ENCODE results near the gene LAMC1.

The LAMC1 gene

DNA sequence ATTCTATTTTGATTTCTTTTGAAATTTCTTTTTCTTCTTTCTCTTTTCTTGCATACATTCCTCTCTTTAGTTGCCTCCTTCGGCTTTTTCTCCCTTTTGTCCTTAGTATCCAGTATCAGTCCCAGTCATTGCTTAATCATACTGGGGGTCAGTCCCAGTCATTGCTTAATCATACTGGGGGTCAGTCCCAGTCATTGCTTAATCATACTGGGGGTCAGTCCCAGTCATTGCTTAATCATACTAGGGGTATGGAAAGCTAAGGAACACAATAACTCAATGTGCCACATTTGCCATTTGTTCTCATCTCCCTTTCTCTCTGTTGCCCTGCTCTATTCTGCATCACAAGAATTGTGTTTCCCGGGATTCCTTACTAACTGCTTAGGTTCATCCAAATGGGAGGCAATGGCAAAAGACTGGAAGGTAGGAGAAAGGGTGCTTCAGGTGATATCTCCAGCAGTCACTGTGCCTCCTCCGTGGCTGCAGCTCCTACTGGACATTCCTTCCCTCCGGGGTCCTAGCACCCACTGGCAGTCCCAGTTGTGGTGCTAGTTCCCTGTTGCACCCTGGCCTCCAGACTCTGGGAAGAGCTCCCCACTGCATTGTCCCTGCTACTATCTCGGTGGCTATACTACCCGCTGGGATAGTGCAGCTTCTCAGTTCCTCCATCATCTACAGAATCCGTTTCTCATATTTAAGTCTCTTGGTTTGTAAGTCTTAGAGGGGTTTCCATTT lies 32.6 kb upstream of the LAMC1 start:
- DNase-seq (ENCODE audit: extremely low read depth, low read depth): no peak
- no peak for TF ChIP-seq CTCF (IDR thresholded peaks at IDR 0.05; ENCODE audit: low read depth, low read length)

- TF ChIP-seq CTCF (IDR thresholded peaks at IDR 0.05; ENCODE audit: low read depth, low read length): no peak
- DNase-seq (ENCODE audit: extremely low read depth, low read depth): no peak
These were observed 29.5 kb upstream of the LAMC1 start for GRCh38 chr1:182993746-182994145.

- no peak for DNase-seq (ENCODE audit: extremely low read depth, low read depth)
These were observed 27.3 kb upstream of the LAMC1 start for GRCh38 chr1:182995894-182996293.

DNA sequence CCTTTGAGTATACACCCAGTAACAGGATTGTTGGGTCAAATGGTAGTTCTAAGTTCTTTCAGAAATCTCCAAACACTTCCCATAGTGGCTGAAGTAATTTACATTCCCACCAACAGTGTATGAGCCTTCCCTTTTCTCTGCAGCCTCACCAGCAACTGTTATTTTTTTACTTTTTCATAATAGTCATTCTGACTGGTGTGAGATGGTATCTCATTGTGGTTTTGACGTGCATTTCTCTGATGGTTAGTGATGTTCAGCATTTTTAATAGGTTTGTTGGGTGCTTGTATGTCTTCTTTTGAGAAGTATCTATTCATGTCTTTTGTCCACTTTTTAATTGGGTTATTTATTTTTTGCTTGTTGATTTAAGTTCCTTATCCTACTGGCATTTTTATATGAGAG lies 26.4 kb upstream of the LAMC1 start:
- TF ChIP-seq CTCF (IDR thresholded peaks at IDR 0.05; ENCODE audit: low read depth, low read length): no peak
- DNase-seq (ENCODE audit: extremely low read depth, low read depth): no peak

More at GRCh38 chr1:182995894-182996293, 27.3 kb upstream of the LAMC1 start:
- TF ChIP-seq CTCF (IDR thresholded peaks at IDR 0.05; ENCODE audit: low read depth, low read length): no peak

DNA sequence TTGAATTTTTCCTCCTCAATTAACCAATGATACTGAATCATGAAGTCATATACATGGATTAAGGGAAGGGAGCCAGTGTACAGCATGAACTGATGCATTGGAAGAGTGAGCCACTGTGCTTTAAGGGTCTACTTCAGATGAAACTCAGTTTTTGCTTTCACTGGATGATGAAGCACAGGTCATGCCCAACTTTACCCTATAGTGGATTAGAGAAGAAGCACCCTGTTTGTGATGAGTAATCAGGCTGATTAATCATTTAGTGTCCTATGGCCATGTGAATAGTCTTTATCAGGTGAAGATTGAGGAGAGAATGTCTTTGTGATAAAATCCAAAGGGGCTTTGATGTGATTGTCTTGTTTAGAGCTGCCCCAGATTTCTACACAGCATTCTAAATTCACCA lies 24.7 kb upstream of the LAMC1 start:
- no peak for DNase-seq (ENCODE audit: extremely low read depth, low read depth)

DNA sequence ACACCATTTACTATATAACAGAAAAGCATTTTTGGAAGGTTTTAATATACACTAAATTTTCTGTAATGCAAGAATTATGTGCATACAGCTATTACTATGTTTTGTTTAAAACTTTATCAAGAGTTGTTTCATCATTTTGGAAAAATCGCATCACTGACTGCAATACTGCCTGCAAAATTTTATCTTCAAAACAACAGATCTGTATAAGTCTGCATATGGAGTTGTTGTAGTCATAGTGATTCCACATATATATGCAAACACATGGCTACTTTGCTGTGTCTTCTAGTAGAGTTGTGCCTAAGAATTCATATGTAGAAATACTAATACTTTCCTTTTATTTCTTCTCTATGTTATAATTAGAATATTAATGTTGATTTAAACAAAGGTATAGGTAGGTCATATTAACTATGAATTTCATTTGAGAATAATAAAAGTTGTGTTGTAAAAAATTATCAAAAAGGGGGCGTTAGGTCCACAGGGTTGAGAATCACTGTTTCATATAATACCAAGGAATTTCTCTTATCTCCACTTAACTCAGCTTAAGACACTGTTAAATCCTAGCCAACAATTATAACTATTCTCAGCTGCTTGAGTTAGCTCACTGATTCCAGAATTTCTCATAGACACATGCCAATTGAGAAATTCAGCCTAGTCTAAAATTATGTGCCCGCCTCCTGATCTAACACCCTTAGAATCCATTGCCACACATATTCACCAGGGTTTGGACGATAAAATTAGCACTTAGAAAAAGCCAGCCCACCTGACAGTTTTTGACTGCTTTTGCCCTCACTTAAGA lies 22.9 kb upstream of the LAMC1 start:
- DNase-seq (ENCODE audit: extremely low read depth, low read depth): no peak
- no peak for TF ChIP-seq CTCF (IDR thresholded peaks at IDR 0.05; ENCODE audit: low read depth, low read length)

More for the DNA sequence above, 24.7 kb upstream of the LAMC1 start:
- no peak for TF ChIP-seq CTCF (IDR thresholded peaks at IDR 0.05; ENCODE audit: low read depth, low read length)

GRCh38 chr1:183002267-183002666 lies 21.0 kb upstream of the LAMC1 start:
- DNase-seq (ENCODE audit: extremely low read depth, low read depth): no peak
- no peak for TF ChIP-seq CTCF (IDR thresholded peaks at IDR 0.05; ENCODE audit: low read depth, low read length)

All from AG09319 (cell line).